CD4-positive, alpha-beta T cell (primary cell): ENCODE data around the gene C3. TPM values are rescaled to one million over a fixed set of nuclear protein-coding genes. Genes with fewer than 3 reads are reported as not detected.

Experiments used
- ATAC-seq: fragments of 200-7000 bp; cut with Tn5 transposase; one replicate; pipeline ENCODE4 v1.10.0; 2022; ENCODE audit warnings: mild to moderate bottlenecking; ENCODE audit not compliant: poor library complexity
- CTCF ChIA-PET: fragments of 350-600 bp; sonication (Branson Sonifier 250); formaldehyde crosslinking; loops from one replicate; lab custom pipeline; 2021; ENCODE audit warnings: antibody characterized with exemption, inconsistent platforms; lab: Charles Lee
- POLR2A ChIA-PET: fragments of 350-600 bp; sonication (Branson Sonifier 250); formaldehyde crosslinking; loops from one replicate; lab custom pipeline; 2021; ENCODE audit warnings: antibody characterized with exemption, inconsistent platforms; lab: Charles Lee
- DNase-seq, 14 experiments: peaks; one replicate each; pipeline ENCODE4 v3.0.0-alpha.2; 2013 to 2020; ENCODE audit warnings: mixed read lengths in 2 of 14
- H3K27ac ChIP-seq, 2 donors: one replicate each; pipeline versions ENCODE4 v1.5.1 to v1.7.0; 2013; ENCODE audit warnings: low read length in 2 of 2, low read depth in 1 of 2, mild to moderate bottlenecking in 1 of 2
- H3K27me3 ChIP-seq, 2 experiments: 1 replicate in 1 of 2; 2 replicates in 1 of 2; pipeline versions ENCODE4 v1.6.1 to v1.7.0; 2013; ENCODE audit warnings: low read length in 2 of 2, control low read depth in 1 of 2, mild to moderate bottlenecking in 1 of 2, moderate library complexity in 1 of 2; ENCODE audit not compliant: insufficient read depth in 2 of 2, control insufficient read depth in 1 of 2
- H3K36me3 ChIP-seq: one replicate; pipeline ENCODE4 v1.6.1; 2013; ENCODE audit warnings: low read length, control low read depth; ENCODE audit not compliant: insufficient read depth
- H3K4me1 ChIP-seq: one replicate; pipeline ENCODE4 v1.6.1; 2013; ENCODE audit warnings: low read length, control low read depth; ENCODE audit not compliant: insufficient read depth
- H3K4me3 ChIP-seq: one replicate; pipeline ENCODE4 v1.5.1; 2013; ENCODE audit warnings: mild to moderate bottlenecking, low read length, moderate library complexity
- H3K9me3 ChIP-seq, 2 experiments: 1 replicate in 1 of 2; 2 replicates in 1 of 2; pipeline versions ENCODE4 v1.6.1 to v1.7.0; 2013; ENCODE audit warnings: low read length in 2 of 2, mild to moderate bottlenecking in 2 of 2, control low read depth in 1 of 2, moderate library complexity in 1 of 2; ENCODE audit not compliant: control insufficient read depth in 1 of 2, insufficient read depth in 1 of 2
- H3K27ac Mint-ChIP-seq: one replicate; pipeline ENCODE4 v1.8.0; 2020; ENCODE audit warnings: mixed read lengths
- H3K27me3 Mint-ChIP-seq: one replicate; pipeline ENCODE4 v1.8.0; 2021; ENCODE audit warnings: mixed read lengths
- H3K36me3 Mint-ChIP-seq: one replicate; pipeline ENCODE4 v1.8.0; 2021; ENCODE audit warnings: low read depth, mixed read lengths
- H3K4me1 Mint-ChIP-seq: one replicate; pipeline ENCODE4 v1.8.0; 2021; ENCODE audit warnings: low read depth, mixed read lengths
- H3K4me3 Mint-ChIP-seq: one replicate; pipeline ENCODE4 v1.8.0; 2020; ENCODE audit warnings: mild to moderate bottlenecking, mixed read lengths
- H3K9me3 Mint-ChIP-seq: one replicate; pipeline ENCODE4 v1.8.0; 2020; ENCODE audit warnings: mixed read lengths
- CTCF ChIP-seq: fragments of 200-600 bp; IDR thresholded peaks from one replicate; pipeline ENCODE4 v1.8.0; 2022; ENCODE audit warnings: antibody characterized with exemption, mild to moderate bottlenecking
- intact Hi-C, 2 experiments: fragments of 100-400 bp; cut with DNase I in 1 of 2; cut with micrococcal nuclease in 1 of 2; formaldehyde crosslinking; loops; one replicate each; pipeline versions ENCODE4 v1.15.1 to v1.9.0; 2023 to 2025; cut with DNase I, micrococcal nuclease
- total RNA-seq, 174 experiments: library from RNA in 2 of 174; stranded (reverse) in 2 of 174; gene quantifications; one replicate each; pipeline ENCODE4 v1.2.3 and lab custom pipeline; 2021 to 2026

Gene C3
- total RNA-seq, 2 experiments from 2014 or later: 0.55 TPM; not detected in 1

GRCh38 chr19:6693056-6693471, 27.4 kb downstream of the C3 start:
- ATAC-seq: no peak
- Histone ChIP-seq H3K36me3 (no peaks in the 10 kb centered on the region), H3K9me3 (peaks cover 0 to 4% of the 10 kb centered on the region in 2 experiments), H3K27ac (no peak overlapping the region), H3K27me3 (peaks cover 0 to 2% of the 10 kb centered on the region in 2 experiments), H3K4me3 (no peak overlapping the region), H3K4me1 (no peaks in the 10 kb centered on the region)
- Mint-ChIP-seq H3K4me3 (no peak overlapping the region), H3K27me3 (no peaks in the 10 kb centered on the region), H3K27ac (no peak overlapping the region), H3K36me3 (no peaks in the 10 kb centered on the region), H3K4me1 (no peaks in the 10 kb centered on the region), H3K9me3 (no peaks in the 10 kb centered on the region)
- POLR2A ChIA-PET: no interaction called here
- peak in 1 of 14 experiments; percentile 10 for DNase-seq
- intact Hi-C loops: no loop called here
- CTCF ChIA-PET: no interaction called here
- TF ChIP-seq CTCF: no peak

- Mint-ChIP-seq H3K27ac (no peak overlapping the region), H3K27me3 (no peaks in the 10 kb centered on the region), H3K4me1 (no peaks in the 10 kb centered on the region), H3K9me3 (no peaks in the 10 kb centered on the region), H3K36me3 (no peaks in the 10 kb centered on the region), H3K4me3 (no peak overlapping the region)
- DNase-seq: no peak
- ATAC-seq: no peak
- peaks cover 0 to 2% of the 10 kb centered on the region in 2 experiments for H3K27me3 ChIP-seq
- H3K4me1 ChIP-seq: no peaks in the 10 kb centered on the region
- no peaks in the 10 kb centered on the region for H3K36me3 ChIP-seq
- POLR2A ChIA-PET: no interaction called here
- TF ChIP-seq CTCF: no peak
- H3K9me3 ChIP-seq: peaks cover 0 to 4% of the 10 kb centered on the region in 2 experiments
- intact Hi-C loops: no loop called here
- H3K27ac ChIP-seq: no peak overlapping the region
- no peak overlapping the region for H3K4me3 ChIP-seq
- CTCF ChIA-PET: no interaction called here
Measured at GRCh38 chr19:6692027-6692426, 28.4 kb downstream of the C3 start.

- no peaks in the 10 kb centered on the region for H3K4me1 ChIP-seq
- POLR2A ChIA-PET: no interaction called here
- Mint-ChIP-seq H3K27me3 (no peaks in the 10 kb centered on the region), H3K4me3 (no peak overlapping the region), H3K9me3 (no peaks in the 10 kb centered on the region), H3K4me1 (no peaks in the 10 kb centered on the region), H3K27ac (no peak overlapping the region), H3K36me3 (no peaks in the 10 kb centered on the region)
- no peak overlapping the region for H3K27ac ChIP-seq
- H3K36me3 ChIP-seq: no peaks in the 10 kb centered on the region
- no peak overlapping the region for H3K4me3 ChIP-seq
- peaks cover 0 to 4% of the 10 kb centered on the region in 2 experiments for H3K9me3 ChIP-seq
- intact Hi-C loops: no loop called here
- ATAC-seq (no peak), DNase-seq (no peak)
- H3K27me3 ChIP-seq: peaks cover 0 to 2% of the 10 kb centered on the region in 2 experiments
- CTCF ChIA-PET: no interaction called here
- TF ChIP-seq CTCF: no peak
Measured at GRCh38 chr19:6691342-6691741, 29.1 kb downstream of the C3 start.
